GM18519 (cell line): ENCODE measurements around the gene RAD50.

Source experiments
- ATAC-seq: cut with Tn5 transposase; IDR thresholded peaks from one replicate; pipeline ENCODE4 v1.9.1; 2021; ENCODE audit warnings: mild to moderate bottlenecking, moderate library complexity; ENCODE audit not compliant: unreplicated experiment, low FRiP score

Gene RAD50

GRCh38 chr5:132673488-132673887, 116.7 kb downstream of the RAD50 start:
- ATAC-seq = no peak

- no peak for ATAC-seq
Measured at GRCh38 chr5:132673939-132674630, 117.3 kb downstream of the RAD50 start, which contains the start of gene IL4. Gene IL4 (plus strand): TSS chr5:132673989. CDS start chr5:132674051, 62 bp downstream.

- ATAC-seq = peak; percentile 64
Measured at GRCh38 chr5:132674671-132675506, 118.1 kb downstream of the RAD50 start.

- ATAC-seq = no peak
Measured at GRCh38 chr5:132675936-132676689, 119.3 kb downstream of the RAD50 start.

- ATAC-seq = no peak
Measured at GRCh38 chr5:132677191-132677590, 120.4 kb downstream of the RAD50 start.

- ATAC-seq = no peak
Measured at GRCh38 chr5:132677682-132678400, 121.1 kb downstream of the RAD50 start.

- ATAC-seq = no peak
Measured at GRCh38 chr5:132678735-132679134, 122.0 kb downstream of the RAD50 start.

GRCh38 chr5:132679166-132679565, 122.4 kb downstream of the RAD50 start:
- ATAC-seq = no peak

GRCh38 chr5:132679717-132680380, 123.1 kb downstream of the RAD50 start:
- ATAC-seq = no peak

- no peak for ATAC-seq
Measured at GRCh38 chr5:132680780-132681475, 124.2 kb downstream of the RAD50 start.

- no peak for ATAC-seq
Measured at GRCh38 chr5:132681476-132681831, 124.7 kb downstream of the RAD50 start.

GRCh38 chr5:132681983-132682382, 125.2 kb downstream of the RAD50 start:
- ATAC-seq = no peak

- ATAC-seq = no peak
Measured at GRCh38 chr5:132684491-132684890, 127.7 kb downstream of the RAD50 start.

- no peak for ATAC-seq
Measured at GRCh38 chr5:132684922-132685720, 128.3 kb downstream of the RAD50 start.

- no peak for ATAC-seq
Measured at GRCh38 chr5:132686193-132686592, 129.4 kb downstream of the RAD50 start.

- ATAC-seq = no peak
Measured at GRCh38 chr5:132687995-132688394, 131.2 kb downstream of the RAD50 start.

GRCh38 chr5:132688536-132689339, 132.0 kb downstream of the RAD50 start:
- ATAC-seq = no peak

GRCh38 chr5:132689513-132689912, 132.7 kb downstream of the RAD50 start:
- ATAC-seq = no peak
